Measurements from ENCODE around the gene TNFRSF14.

DNA sequence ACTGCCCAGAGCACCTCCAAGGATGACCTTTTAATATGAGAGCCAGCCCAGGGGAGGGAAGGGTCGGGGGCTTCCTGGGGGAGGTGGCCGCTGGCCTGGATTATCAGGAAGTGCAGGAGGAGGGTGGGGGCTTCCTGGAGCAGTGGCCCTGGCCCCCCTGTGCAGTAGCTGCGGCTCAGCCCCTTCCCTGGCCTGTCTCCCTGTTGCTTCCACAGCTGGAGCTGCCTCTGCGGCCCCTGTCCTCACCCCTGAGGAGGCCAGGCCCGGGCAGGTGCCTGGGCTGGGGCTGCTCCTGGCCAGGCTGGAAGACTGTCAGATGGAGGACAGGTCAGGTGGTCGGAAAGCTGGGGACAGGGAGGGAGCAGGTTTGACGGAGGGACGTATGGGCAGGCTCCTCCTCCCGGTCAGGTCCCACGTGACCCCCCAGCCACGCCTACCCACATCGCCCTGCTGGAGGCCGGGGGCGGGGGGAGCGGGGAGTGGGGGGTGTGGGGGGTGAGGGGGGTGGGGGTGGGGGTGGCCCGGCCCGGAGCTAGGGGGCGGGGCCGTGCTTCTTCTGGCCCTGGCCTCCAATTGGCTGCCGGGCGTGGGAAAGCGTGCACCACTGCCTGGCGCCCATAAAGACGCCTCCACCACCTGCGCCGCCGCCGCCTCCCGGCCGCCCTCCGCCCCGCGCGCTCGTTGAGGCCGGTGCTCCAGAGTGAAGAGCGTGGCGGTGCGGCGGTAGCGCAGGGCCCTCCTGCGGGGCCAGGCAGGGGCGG is 10.2 kb upstream of the TNFRSF14 start:
- no peak for TF ChIP-seq POLR2A (IDR thresholded peaks at IDR 0.05)
- TF ChIP-seq, protein P1, sequence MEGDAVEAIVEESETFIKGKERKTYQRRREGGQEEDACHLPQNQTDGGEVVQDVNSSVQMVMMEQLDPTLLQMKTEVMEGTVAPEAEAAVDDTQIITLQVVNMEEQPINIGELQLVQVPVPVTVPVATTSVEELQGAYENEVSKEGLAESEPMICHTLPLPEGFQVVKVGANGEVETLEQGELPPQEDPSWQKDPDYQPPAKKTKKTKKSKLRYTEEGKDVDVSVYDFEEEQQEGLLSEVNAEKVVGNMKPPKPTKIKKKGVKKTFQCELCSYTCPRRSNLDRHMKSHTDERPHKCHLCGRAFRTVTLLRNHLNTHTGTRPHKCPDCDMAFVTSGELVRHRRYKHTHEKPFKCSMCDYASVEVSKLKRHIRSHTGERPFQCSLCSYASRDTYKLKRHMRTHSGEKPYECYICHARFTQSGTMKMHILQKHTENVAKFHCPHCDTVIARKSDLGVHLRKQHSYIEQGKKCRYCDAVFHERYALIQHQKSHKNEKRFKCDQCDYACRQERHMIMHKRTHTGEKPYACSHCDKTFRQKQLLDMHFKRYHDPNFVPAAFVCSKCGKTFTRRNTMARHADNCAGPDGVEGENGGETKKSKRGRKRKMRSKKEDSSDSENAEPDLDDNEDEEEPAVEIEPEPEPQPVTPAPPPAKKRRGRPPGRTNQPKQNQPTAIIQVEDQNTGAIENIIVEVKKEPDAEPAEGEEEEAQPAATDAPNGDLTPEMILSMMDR (IDR thresholded peaks at IDR 0.05): no peak

Measured in breast epithelium (tissue), 3 donors.